Subcutaneous adipose tissue (tissue), 4 donors: ENCODE measurements around the gene COL6A1. TPM values are rescaled to one million over a fixed set of nuclear protein-coding genes. Genes with fewer than 3 reads are reported as not detected.

Source experiments
- total RNA-seq, 4 donors: library from RNA; depleted of rRNA; stranded (reverse); fragments of >200 nt; gene quantifications; one replicate each; pipeline ENCODE4 v1.1.0, GENCODE V29; 2016
- TF ChIP-seq, protein P1 (sequence below): fragments of 450-650 bp; IDR thresholded peaks from one replicate; pipeline ENCODE4 v1.5.1; 2016; ENCODE audit warnings: low read depth, mild to moderate bottlenecking, control low read depth, antibody characterized with exemption, moderate library complexity

COL6A1 gene
- total RNA-seq, 4 donors from 2014 or later, result 199 to 567 (median 554) TPM

DNA sequence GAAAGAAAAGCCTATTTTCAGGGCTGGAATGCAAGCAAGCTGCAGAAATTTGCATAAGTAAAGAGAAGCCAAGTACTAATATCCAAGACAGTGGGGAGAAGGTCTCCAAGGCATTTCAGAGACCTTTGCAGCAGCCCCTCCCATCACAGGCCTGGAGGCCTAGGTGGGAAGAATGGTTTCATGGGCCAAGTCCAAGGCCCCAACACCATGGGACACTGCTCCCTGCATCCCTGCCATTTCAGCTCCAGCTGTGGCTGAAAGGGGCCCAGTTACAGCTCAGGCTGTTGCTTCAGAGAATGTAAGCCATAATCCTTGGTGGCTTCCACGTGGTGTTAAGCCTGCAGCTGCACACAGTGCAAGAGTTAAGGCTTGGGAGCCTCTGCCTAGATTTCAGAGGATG lies 16.9 kb upstream of the COL6A1 start:
- TF ChIP-seq, protein P1, sequence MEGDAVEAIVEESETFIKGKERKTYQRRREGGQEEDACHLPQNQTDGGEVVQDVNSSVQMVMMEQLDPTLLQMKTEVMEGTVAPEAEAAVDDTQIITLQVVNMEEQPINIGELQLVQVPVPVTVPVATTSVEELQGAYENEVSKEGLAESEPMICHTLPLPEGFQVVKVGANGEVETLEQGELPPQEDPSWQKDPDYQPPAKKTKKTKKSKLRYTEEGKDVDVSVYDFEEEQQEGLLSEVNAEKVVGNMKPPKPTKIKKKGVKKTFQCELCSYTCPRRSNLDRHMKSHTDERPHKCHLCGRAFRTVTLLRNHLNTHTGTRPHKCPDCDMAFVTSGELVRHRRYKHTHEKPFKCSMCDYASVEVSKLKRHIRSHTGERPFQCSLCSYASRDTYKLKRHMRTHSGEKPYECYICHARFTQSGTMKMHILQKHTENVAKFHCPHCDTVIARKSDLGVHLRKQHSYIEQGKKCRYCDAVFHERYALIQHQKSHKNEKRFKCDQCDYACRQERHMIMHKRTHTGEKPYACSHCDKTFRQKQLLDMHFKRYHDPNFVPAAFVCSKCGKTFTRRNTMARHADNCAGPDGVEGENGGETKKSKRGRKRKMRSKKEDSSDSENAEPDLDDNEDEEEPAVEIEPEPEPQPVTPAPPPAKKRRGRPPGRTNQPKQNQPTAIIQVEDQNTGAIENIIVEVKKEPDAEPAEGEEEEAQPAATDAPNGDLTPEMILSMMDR, result no peak

DNA sequence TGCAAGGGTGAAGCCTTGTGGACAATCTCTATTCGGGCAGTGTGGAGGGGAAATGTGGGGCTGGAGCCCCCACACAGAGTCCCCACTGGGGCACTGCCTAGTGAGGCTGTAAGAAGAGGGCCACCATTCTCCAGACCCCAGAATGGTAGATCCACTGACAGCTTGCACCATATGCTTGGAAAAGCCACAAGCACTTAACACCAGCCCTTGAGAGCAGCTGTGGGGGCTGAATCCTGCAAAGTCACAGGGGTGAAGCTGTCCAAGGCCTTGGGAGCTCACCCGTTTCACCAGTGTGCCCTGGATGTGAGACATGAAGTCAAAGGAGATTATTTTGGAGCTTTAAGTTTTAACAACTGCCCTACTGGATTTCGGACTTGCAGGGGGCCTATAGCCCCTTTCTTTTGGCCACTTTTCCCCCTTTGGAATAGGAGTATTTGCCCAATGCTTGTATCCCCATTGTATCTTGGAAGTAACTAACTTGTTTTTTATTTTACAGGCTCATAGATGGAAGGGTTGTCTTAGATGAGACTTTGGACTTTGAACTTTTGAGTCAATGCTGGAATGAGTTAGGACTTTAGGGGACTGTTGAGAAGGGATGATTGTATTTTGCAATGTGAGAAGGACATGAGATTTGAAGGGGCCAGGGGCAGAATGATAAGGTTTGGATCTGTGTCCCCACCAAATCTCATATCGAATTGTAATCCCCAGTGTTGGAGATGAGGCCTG lies 16.3 kb upstream of the COL6A1 start:
- TF ChIP-seq, protein P1, result no peak

DNA sequence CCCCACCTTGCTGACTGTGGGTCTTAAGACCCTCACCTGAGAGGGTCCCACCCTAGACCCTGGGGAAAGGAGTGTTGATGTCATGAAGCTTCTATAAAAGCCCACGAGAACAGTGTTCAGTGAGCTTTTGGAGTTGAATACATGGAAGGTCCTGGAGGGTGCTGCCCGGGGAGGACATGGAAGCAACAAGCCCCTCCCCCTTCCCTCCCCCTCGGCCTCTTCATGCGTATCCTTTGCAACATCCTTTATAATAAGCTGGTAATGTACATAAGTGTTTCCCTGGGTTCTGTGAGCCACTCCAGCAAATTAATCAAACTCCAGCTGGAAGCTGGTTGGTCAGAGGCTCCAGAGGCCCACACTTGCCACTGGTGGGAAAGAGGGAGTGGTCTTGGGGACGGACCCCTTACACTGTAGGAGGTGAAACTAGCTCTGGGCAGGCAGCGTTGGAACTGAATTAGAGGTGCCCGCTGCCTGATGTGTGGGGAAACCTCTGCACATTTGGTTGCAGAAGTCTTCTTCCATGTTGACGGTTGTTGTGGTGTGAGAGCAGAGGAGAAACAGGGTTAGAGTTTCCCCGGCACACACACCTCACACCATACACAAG lies 14.7 kb upstream of the COL6A1 start:
- TF ChIP-seq, protein P1, result no peak

DNA sequence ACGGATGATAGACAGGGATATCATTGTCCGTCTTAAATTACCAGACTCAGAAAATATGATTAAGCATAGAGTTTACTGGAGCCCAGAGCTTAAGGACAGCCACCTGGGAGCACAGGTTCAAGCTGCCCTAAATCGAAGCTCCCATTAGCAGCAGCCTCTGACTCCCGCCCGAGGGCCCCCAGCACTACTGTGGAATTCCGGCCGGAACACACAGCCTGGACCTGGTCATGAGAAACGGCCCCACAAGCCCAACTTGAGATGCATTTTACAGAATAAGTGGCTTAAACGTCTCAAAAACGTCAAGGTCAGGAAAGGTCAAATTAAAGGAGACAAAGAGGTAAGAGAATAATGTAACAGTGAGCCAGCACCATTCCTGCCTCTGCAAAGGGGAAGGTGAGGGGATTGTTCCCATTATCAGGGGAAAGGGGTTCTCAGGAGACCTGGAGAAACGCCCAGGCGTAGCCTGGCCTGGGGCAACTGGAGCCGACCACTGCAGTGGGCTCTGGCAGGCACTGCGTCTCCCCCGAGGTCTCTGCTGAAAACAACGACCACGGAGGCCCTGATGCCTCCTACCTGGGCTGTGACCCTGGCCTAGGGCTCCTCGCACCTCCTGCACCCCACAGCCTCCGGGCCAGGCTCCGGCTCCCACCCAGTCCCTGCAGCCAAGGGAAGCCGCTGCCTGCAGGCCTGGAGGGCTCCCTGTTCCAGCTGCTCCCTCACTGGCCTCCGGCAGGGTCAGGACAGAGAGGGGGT lies 11.5 kb upstream of the COL6A1 start:
- TF ChIP-seq, protein P1, result no peak

DNA sequence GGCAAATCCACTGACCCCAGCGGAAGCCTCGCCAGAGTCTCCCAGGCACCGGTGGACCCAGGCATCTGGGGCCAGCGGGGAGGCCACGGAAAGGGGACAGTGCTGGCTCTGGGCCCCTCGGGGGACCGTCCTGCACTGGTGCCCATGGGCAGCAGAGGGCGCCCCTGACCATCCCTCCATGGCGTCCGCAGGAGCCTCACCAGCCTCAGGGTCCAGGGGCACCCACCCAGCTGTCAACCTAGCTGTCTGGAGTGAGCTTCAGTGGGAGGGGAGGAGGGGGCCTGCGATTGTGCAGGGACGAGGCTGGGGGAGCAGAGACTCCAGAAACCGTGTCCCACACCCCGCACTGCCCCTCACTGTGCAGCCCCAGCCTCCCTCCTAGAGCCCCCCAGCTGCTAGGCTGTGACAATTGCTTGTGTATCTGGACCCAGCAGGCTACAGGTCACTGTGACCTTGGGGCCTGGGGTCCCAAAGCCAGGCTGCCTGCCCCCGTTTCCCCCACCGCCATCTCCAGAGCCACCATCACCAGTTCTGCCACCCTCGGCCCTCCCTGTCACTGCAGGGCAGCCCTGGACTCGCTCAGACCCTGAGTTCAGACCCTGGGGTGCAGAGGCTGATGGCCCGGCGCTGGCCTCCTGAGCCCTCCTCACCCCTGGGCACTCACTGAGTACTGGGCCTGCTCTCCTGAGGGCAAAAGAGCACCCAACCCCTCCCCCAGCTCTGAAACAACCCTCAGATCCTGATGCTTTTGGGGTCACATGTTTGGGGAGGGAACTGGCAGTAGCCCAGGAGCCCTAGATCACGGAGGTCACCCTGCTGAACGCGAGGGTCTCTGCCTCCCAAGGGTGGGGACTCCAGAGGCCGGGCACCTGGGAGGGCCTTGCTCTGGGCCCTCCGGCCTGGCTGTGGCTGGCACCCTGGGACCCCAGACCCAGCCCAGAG lies 10.6 kb upstream of the COL6A1 start:
- TF ChIP-seq, protein P1, result no peak

DNA sequence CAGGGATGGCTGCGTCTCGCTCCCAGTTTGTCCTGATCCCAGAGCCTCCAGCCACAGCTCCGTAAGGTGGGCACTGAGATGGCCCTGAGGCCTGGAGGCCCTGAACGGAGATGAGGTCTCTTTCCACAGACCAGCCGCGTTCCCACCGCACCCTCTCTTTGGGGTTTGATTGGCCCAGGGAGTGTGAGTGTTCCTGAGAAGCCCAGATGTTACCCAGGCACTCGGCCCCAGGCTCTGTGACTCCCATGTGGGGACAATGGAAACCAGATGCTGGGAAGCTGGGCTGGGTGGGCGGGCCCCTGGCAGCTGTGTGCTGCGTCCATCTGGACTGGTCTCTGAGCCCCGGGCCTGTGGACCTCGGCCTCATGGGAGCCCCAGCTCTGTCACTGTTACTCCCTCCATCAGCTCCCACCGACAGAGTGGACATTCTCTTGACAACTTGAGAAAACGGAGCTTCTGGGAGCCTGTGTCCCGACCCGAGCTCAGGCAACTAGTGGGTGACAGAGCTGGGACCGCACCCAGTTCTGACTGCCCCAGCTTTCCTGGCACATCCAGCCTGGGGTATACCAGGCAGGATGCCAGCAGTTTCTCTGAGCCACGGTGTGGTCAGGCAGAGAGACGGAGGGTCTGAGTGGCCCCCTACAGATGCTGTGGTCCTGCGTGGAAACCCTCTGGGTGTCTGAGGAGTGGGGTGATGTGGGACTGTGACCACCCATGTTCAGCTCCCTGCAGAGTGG lies 9.8 kb upstream of the COL6A1 start:
- TF ChIP-seq, protein P1, result no peak
